ENCODE measurements around the gene KCNK2.
"Not testable (repeated sequence)": the region's sequence is repeated elsewhere in the genome, so short reads cannot be mapped to it uniquely, and the experiment has no call there.

The KCNK2 gene

GRCh38 chr1:215146240-215146975 is 63.9 kb downstream of the KCNK2 start:
- in situ Hi-C loops (cut with HindIII; ENCODE audit: low sequenced_read_pairs) = no loop called here

GRCh38 chr1:215147024-215147423 is 64.5 kb downstream of the KCNK2 start:
- in situ Hi-C loops (cut with HindIII; ENCODE audit: low sequenced_read_pairs) = no loop called here

- in situ Hi-C loops (cut with HindIII; ENCODE audit: low sequenced_read_pairs) = no loop called here
Observed at GRCh38 chr1:215151841-215152549, 69.5 kb downstream of the KCNK2 start.

- in situ Hi-C loops (cut with HindIII; ENCODE audit: low sequenced_read_pairs) = no loop called here
Observed at GRCh38 chr1:215156232-215156631, 73.7 kb downstream of the KCNK2 start.

- in situ Hi-C loops (cut with HindIII; ENCODE audit: low sequenced_read_pairs) = no loop called here
Observed at GRCh38 chr1:215160351-215160750, 77.8 kb downstream of the KCNK2 start.

GRCh38 chr1:215163144-215163543 is 80.6 kb downstream of the KCNK2 start:
- in situ Hi-C loops (cut with HindIII; ENCODE audit: low sequenced_read_pairs) = not testable (repeated sequence)

GRCh38 chr1:215166886-215167285 is 84.3 kb downstream of the KCNK2 start:
- in situ Hi-C loops (cut with HindIII; ENCODE audit: low sequenced_read_pairs) = no loop called here

- in situ Hi-C loops (cut with HindIII; ENCODE audit: low sequenced_read_pairs) = no loop called here
Observed at GRCh38 chr1:215181518-215181917, 99.0 kb downstream of the KCNK2 start.

- in situ Hi-C loops (cut with HindIII; ENCODE audit: low sequenced_read_pairs) = no loop called here
Observed at GRCh38 chr1:215185067-215185620, 102.6 kb downstream of the KCNK2 start.

GRCh38 chr1:215188302-215188950 is 105.9 kb downstream of the KCNK2 start:
- in situ Hi-C loops (cut with HindIII; ENCODE audit: low sequenced_read_pairs) = no loop called here

GRCh38 chr1:215192306-215192705 is 109.8 kb downstream of the KCNK2 start:
- in situ Hi-C loops (cut with HindIII; ENCODE audit: low sequenced_read_pairs) = no loop called here

- in situ Hi-C loops (cut with HindIII; ENCODE audit: low sequenced_read_pairs) = no loop called here
Observed at GRCh38 chr1:215198021-215198420, 115.5 kb downstream of the KCNK2 start.

GRCh38 chr1:215200121-215200520 is 117.6 kb downstream of the KCNK2 start:
- in situ Hi-C loops (cut with HindIII; ENCODE audit: low sequenced_read_pairs) = no loop called here

GRCh38 chr1:215201283-215201682 is 118.7 kb downstream of the KCNK2 start:
- in situ Hi-C loops (cut with HindIII; ENCODE audit: low sequenced_read_pairs) = no loop called here

- in situ Hi-C loops (cut with HindIII; ENCODE audit: low sequenced_read_pairs) = no loop called here
Observed at GRCh38 chr1:215202868-215203267, 120.3 kb downstream of the KCNK2 start.

GRCh38 chr1:215210167-215210566 is 127.6 kb downstream of the KCNK2 start:
- in situ Hi-C loops (cut with HindIII; ENCODE audit: low sequenced_read_pairs) = no loop called here

- in situ Hi-C loops (cut with HindIII; ENCODE audit: low sequenced_read_pairs) = no loop called here
Observed at GRCh38 chr1:215215846-215216245, 133.3 kb downstream of the KCNK2 start.

- in situ Hi-C loops (cut with HindIII; ENCODE audit: low sequenced_read_pairs) = no loop called here
Observed at GRCh38 chr1:215219372-215219771, 136.8 kb downstream of the KCNK2 start.

GRCh38 chr1:215220346-215220745 is 137.8 kb downstream of the KCNK2 start:
- in situ Hi-C loops (cut with HindIII; ENCODE audit: low sequenced_read_pairs) = no loop called here

GRCh38 chr1:215226757-215227156 is 144.2 kb downstream of the KCNK2 start:
- in situ Hi-C loops (cut with HindIII; ENCODE audit: low sequenced_read_pairs) = no loop called here

- in situ Hi-C loops (cut with HindIII; ENCODE audit: low sequenced_read_pairs) = no loop called here
Observed at GRCh38 chr1:215228193-215228592, 145.7 kb downstream of the KCNK2 start.

GRCh38 chr1:215241451-215241850 is 158.9 kb downstream of the KCNK2 start:
- in situ Hi-C loops (cut with HindIII; ENCODE audit: low sequenced_read_pairs) = no loop called here

All from endothelial cell of hepatic sinusoid (primary cell).